ENCODE measurements around the gene CYP2B6. TPM values are rescaled to one million over a fixed set of nuclear protein-coding genes. Genes with fewer than 3 reads are reported as not detected.

CYP2B6 gene
- total and polyA plus RNA-seq, 2 experiments from 2014 or later: 3.9 to 8.4 TPM

- TF ChIP-seq ZNF462 (CRISPR knock-in tag; IDR thresholded peaks at IDR 0.05) (no peak), EZH2phosphoT487 (IDR thresholded peaks at IDR 0.05; ENCODE audit: unreplicated experiment) (no peak), JUNB (IDR thresholded peaks at IDR 0.05; ENCODE audit: unreplicated experiment) (no peak), ZNF114 (CRISPR knock-in tag; IDR thresholded peaks at IDR 0.05) (no peak), ETS1 (IDR thresholded peaks at IDR 0.05) (no peak), NANOG (IDR thresholded peaks at IDR 0.05; ENCODE audit: borderline replicate concordance) (no peak), EZH2 (IDR thresholded peaks at IDR 0.05; ENCODE audit: low read depth, unreplicated experiment) (no peak), ZNF331 (CRISPR knock-in tag; IDR thresholded peaks at IDR 0.05; ENCODE audit: low read depth) (no peak)
Observed at GRCh38 chr19:41027273-41027967, 36.3 kb downstream of the CYP2B6 start (continued).
